GM08714 (cell line): Measurements from ENCODE around the gene SPRR3.

ENCODE experiments used
- H3K4me3 ChIP-seq: fragments of 200-500 bp; sonication (Bioruptor generic); 2 replicates; pipeline ENCODE4 v1.5.1; 2014; ENCODE audit warnings: mild to moderate bottlenecking, low read length, inconsistent platforms
- ZNF274 ChIP-seq: IDR thresholded peaks from 2 replicates; pipeline ENCODE4 v1.6.1; 2012; ENCODE audit warnings: mild to moderate bottlenecking, low read depth, low read length

The SPRR3 gene

GRCh38 chr1:153049211-153049610, 47.7 kb downstream of the SPRR3 start:
- no peak for TF ChIP-seq ZNF274
- H3K4me3 ChIP-seq: no peak overlapping the region
